ENCODE data around the gene DAPK2.

The DAPK2 gene

GRCh38 chr15:63939531-63940130 lies 106.7 kb downstream of the DAPK2 start:
- DNase-seq: no peak

- DNase-seq: no peak
These were observed 107.7 kb downstream of the DAPK2 start for GRCh38 chr15:63938486-63939061.

- DNase-seq: no peak
These were observed 112.8 kb downstream of the DAPK2 start for GRCh38 chr15:63933522-63933921.

- no peak for DNase-seq
These were observed 114.7 kb downstream of the DAPK2 start for GRCh38 chr15:63931556-63931955.

GRCh38 chr15:63930034-63930433 lies 116.3 kb downstream of the DAPK2 start:
- no peak for DNase-seq

GRCh38 chr15:63928185-63928842 lies 118.0 kb downstream of the DAPK2 start:
- no peak for DNase-seq

- no peak for DNase-seq
These were observed 122.0 kb downstream of the DAPK2 start for GRCh38 chr15:63923993-63924950.

- DNase-seq: no peak
These were observed 123.4 kb downstream of the DAPK2 start for GRCh38 chr15:63922916-63923315.

GRCh38 chr15:63922261-63922904 lies 123.9 kb downstream of the DAPK2 start:
- no peak for DNase-seq

- DNase-seq: no peak
These were observed 125.6 kb downstream of the DAPK2 start for GRCh38 chr15:63920504-63921175.

GRCh38 chr15:63918901-63919348 lies 127.4 kb downstream of the DAPK2 start:
- DNase-seq: no peak

GRCh38 chr15:63918317-63918672 lies 128.0 kb downstream of the DAPK2 start:
- DNase-seq: no peak

- no peak for DNase-seq
These were observed 128.5 kb downstream of the DAPK2 start for GRCh38 chr15:63917588-63918316.

GRCh38 chr15:63915873-63916771 lies 130.2 kb downstream of the DAPK2 start:
- no peak for DNase-seq

- DNase-seq: no peak
These were observed 130.9 kb downstream of the DAPK2 start for GRCh38 chr15:63915209-63915872.

GRCh38 chr15:63913786-63914315 lies 132.4 kb downstream of the DAPK2 start:
- no peak for DNase-seq

- no peak for DNase-seq
These were observed 132.9 kb downstream of the DAPK2 start for GRCh38 chr15:63913336-63913735.

- DNase-seq: no peak
These were observed 134.1 kb downstream of the DAPK2 start for GRCh38 chr15:63912061-63912615.

- no peak for DNase-seq
These were observed 135.1 kb downstream of the DAPK2 start for GRCh38 chr15:63911160-63911559.

All from cortex of kidney (tissue), 1 donor.